ENCODE data around the gene TSSK6. TPM values are rescaled to one million over a fixed set of nuclear protein-coding genes. Genes with fewer than 3 reads are reported as not detected.

Gene TSSK6
- total and polyA plus RNA-seq, 2 of the 4 experiments (the other 2 are of a cell fraction): 1.3 to 2.2 TPM

DNA sequence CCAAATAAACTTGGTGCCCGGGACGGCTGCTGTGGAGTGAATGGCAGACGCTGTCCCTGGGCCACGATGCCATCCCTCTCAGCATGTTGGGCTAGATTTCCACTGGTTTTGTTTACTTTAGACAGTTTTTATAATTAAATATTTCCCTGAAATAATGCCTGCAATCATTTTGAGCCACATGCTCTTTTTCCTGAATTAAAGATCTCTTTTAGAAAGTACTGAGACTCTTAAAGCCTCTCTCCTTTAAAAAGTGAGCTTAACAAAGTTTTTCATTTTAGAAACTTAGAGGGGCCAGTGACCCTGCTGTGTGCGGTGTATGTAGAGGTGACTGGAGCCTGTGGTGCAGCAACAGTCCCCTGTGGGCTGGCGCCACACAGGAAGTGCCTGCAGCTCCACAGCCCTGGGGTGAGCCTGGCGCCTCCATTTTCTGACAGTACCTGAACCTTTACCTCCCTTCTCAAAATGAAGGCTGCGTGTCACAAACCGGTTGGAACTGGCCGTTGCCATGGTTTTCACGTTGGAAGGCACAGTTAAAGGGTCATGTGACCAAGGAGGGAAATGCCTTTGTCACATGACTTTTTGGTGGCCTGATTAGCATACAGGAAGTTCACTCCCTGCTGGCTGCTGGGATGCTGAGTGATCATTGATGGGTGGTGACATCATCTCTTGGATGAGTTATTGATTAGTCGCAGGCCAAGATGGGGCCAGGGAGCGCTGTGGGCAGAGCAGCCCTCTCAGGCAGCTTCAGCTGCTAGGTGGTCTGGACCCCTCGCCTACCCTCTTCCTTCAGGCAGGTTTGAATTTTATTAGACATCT lies 26.3 kb downstream of the TSSK6 start:
- Histone ChIP-seq H4K8ac (ENCODE audit: low read depth in 2 of 2, low read length in 2 of 2) (peak overlapping the region; percentile 64 to 94), H3K27ac (ENCODE audit: insufficient read depth, low read length) (peak overlapping the region; percentile 93), H2BK5ac (ENCODE audit: low read depth, low read length, poor library complexity, severe bottlenecking) (peak overlapping the region; percentile 73), H3K9ac (ENCODE audit: low read depth, low read length) (peak overlapping the region; percentile 50), H4K20me1 (ENCODE audit: insufficient read depth, low read length) (no peaks in the 10 kb centered on the region; the same call in 1 of the 2 replicates), H3K4me2 (ENCODE audit: low read depth, low read length) (peak overlapping the region; percentile 67), H3K9me1 (ENCODE audit: insufficient read depth, low read length) (peaks cover 18% of the 10 kb centered on the region), H2AK5ac (ENCODE audit: low read depth, low read length) (peak overlapping the region; percentile 92), H4K5ac (ENCODE audit: low read depth, low read length) (peak overlapping the region; percentile 93), H3K18ac (ENCODE audit: low read depth, low read length) (peak overlapping the region; percentile 65), H3K9me3 (ENCODE audit: control insufficient read depth, insufficient read depth, low read length) (no peaks in the 10 kb centered on the region), H4K91ac (ENCODE audit: insufficient read depth, low read depth, low read length) (peak overlapping the region; percentile 84), H3K14ac (replicated peaks; ENCODE audit: low read depth, low read length) (peak overlapping the region; percentile 27), H2AK9ac (replicated peaks; ENCODE audit: low read depth, low read length, poor library complexity) (peak overlapping the region; percentile 93), H2BK15ac (ENCODE audit: low read depth, low read length) (peak overlapping the region; percentile 61; the same call in 1 of the 3 replicates), H3K36me3 (ENCODE audit: control insufficient read depth, insufficient read depth, low read length) (peaks cover 17% of the 10 kb centered on the region), H3K4me1 (ENCODE audit: control insufficient read depth, insufficient read depth, low read length) (peaks cover 38% of the 10 kb centered on the region), H2BK120ac (ENCODE audit: low read depth, low read length) (peak overlapping the region; percentile 72), H3K4ac (ENCODE audit: low read depth, low read length) (peak overlapping the region; percentile 96), H2AFZ (replicated peaks; ENCODE audit: low read length, poor library complexity) (peak overlapping the region; percentile 83), H3K27me3 (ENCODE audit: control insufficient read depth, insufficient read depth, low read length) (no peaks in the 10 kb centered on the region), H2BK20ac (ENCODE audit: low read depth, low read length) (peak overlapping the region; percentile 24; the same call in 1 of the 2 replicates), H3K79me1 (ENCODE audit: low read depth in 1 of 2, low read length in 2 of 2) (peaks cover 15 to 79% of the 10 kb centered on the region in 2 experiments; a peak in 3 of 4 replicates), H3K23ac (ENCODE audit: low read depth, low read length) (peak overlapping the region; percentile 37), H3K56ac (ENCODE audit: extremely low read depth, insufficient read depth, low read length) (peak overlapping the region; percentile 57), H3K4me3 (ENCODE audit: insufficient read depth, low read depth, low read length) (no peak overlapping the region; the same call in 1 of the 2 replicates)
- intact Hi-C loops (cut with micrococcal nuclease) (loop anchor here (2.0 to 5.0 kb wide), 2 partner anchors 84 to 102 kb away; partner anchors contain the start of gene GATAD2A), dilution Hi-C loops (cut with HindIII; ENCODE audit: low sequenced_read_pairs, unreplicated experiment) (no loop called here), in situ Hi-C loops (cut with MboI; ENCODE audit: low sequenced_read_pairs) (no loop called here)
- POLR2A ChIA-PET (ENCODE audit: unreplicated experiment): interaction anchor here (0.6 kb wide), 1 partner anchor 35 kb away, joined by 3 read pairs; no protein-coding TSS in a partner anchor
- CTCF ChIA-PET: interaction anchor here (1.0 to 2.7 kb wide), 2 partner anchors 83 to 121 kb away, joined by 4 to 15 read pairs; partner anchors contain the start of gene GATAD2A
- TF ChIP-seq MAFK (IDR thresholded peaks at IDR 0.05; ENCODE audit: low read depth, low read length) (peak; percentile 36; the same call in 1 of the 2 replicates), MXI1 (IDR thresholded peaks at IDR 0.05; ENCODE audit: borderline replicate concordance, low read depth, low read length) (peak; percentile 7; the same call in 1 of the 2 replicates), SMC3 (IDR thresholded peaks at IDR 0.05; ENCODE audit: low read depth, low read length) (no peak), NFE2L2 (IDR thresholded peaks at IDR 0.05; ENCODE audit: low read depth, low read length) (0 out of 2 replicates have a peak, but pooled peaks have one; percentile 4), CEBPB (IDR thresholded peaks at IDR 0.05; ENCODE audit: low read depth, low read length) (no peak; the same call in 1 of the 2 replicates), POLR2A (IDR thresholded peaks at IDR 0.05; ENCODE audit: low read depth, low read length) (peak; percentile 24; the same call in 1 of the 2 replicates), BHLHE40 (IDR thresholded peaks at IDR 0.05; ENCODE audit: low read depth, low read length) (peak; percentile 26; the same call in 1 of the 2 replicates), FOS (IDR thresholded peaks at IDR 0.05; ENCODE audit: low read depth, low read length) (peak; percentile 39; the same call in 1 of the 2 replicates), RFX5 (IDR thresholded peaks at IDR 0.05; ENCODE audit: low read depth, low read length) (no peak)
- TF ChIP-seq, protein P1, sequence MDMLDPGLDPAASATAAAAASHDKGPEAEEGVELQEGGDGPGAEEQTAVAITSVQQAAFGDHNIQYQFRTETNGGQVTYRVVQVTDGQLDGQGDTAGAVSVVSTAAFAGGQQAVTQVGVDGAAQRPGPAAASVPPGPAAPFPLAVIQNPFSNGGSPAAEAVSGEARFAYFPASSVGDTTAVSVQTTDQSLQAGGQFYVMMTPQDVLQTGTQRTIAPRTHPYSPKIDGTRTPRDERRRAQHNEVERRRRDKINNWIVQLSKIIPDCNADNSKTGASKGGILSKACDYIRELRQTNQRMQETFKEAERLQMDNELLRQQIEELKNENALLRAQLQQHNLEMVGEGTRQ (IDR thresholded peaks at IDR 0.05; ENCODE audit: low read depth, low read length): peak; percentile 99
- no TSS peak for BruUV-seq (replicated peaks)
- no CpG with 5 or more reads among the region's 14 CpGs for WGBS, 2 experiments (ENCODE audit: extremely low coverage in 2 of 2, insufficient read length in 1 of 2)
- DNase-seq (peak; percentile 96), ATAC-seq (ENCODE audit: low read depth) (peak; percentile 54)

Measured in IMR-90 (cell line).